HG02571 (cell line): Measurements from ENCODE around the gene MOXD1.
"Not testable (repeated sequence)": the region's sequence is repeated elsewhere in the genome, so short reads cannot be mapped to it uniquely, and the experiment has no call there.

Experiments
- ATAC-seq: cut with Tn5 transposase; IDR thresholded peaks from one replicate; pipeline ENCODE4 v1.9.1; 2021; ENCODE audit warnings: mild to moderate bottlenecking, moderate library complexity; ENCODE audit not compliant: unreplicated experiment

Gene MOXD1

DNA sequence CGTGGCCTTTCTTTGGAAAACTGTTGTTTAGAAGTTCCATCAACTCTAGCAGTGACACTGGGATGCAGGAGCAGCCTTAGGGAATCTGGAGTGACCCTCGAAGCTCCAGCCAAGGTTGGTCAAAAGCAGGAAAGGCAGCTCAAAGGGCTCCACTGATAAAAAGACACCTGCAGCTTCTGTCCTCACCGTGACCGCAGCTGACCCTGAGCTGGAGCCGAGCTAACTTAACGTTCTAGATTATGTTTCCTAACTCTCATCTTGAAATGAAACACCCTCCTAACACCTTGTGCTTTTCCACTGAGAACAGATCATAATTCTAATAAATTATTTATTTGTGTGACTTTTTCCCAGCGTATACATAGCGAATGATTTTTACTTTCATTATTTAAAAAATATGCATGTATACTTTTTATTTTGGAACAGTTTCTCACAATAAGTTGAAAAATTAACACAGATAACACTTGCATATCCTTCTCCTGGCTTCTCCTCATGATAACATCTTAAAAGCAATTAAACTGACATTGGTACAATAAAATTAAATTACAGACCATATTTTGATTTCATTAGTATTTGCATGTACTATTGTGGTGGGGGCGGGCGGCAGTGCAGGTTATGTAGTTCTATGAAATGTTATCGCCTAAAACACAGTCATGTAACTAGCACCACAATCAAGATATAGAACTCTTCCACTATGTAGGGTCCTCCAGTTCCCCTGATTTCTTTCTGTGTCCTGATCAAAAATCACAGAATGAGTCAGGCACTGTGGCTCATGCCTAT, 116.1 kb downstream of the MOXD1 start:
- no peak for ATAC-seq

DNA sequence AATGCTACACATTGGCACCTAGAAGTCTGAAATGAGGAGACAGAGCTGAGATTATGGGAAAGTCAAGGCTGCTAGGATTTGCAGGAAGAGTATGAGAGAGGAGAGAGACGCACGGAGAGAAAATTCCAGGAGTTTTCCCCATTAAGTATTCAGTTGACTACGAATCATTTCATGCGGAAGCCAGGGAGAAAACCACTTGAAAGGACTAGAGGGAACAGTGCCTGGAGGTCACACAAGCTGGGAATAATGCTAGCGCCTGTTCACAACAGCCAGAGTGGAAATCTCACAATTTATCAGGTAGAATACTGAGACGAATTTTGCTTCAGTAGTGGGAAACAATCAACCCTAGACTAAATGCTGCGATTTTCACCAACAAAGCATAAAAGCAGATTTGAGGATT, 118.6 kb downstream of the MOXD1 start:
- no peak for ATAC-seq

GRCh38 chr6:132280436-132280835, 120.8 kb downstream of the MOXD1 start:
- no peak for ATAC-seq

DNA sequence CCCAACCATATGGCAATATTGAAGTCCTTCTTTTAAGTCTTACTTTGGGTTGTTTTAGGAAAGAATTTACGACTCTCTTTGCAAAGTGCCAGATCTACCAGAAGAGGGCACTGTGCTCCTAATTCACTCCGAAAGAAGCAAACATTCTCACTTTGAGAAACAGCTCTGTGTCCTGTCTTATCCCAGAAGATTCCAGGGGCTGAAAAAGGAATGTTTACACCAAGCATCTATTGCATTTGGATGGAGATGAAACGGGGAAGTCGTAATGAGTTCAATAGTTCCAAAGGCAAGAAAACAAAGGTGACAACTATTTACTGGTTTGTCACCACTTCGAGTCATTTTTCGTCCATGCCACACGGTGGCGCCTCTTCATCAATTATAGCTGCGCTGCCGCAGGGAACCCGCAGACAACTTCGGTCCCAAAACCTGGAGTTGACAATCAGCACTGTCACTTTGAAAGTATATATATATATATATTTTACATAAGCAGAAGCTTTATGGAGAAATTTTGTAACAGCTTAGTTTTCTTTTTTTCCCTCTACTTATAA, 121.6 kb downstream of the MOXD1 start:
- ATAC-seq = peak; percentile 95

DNA sequence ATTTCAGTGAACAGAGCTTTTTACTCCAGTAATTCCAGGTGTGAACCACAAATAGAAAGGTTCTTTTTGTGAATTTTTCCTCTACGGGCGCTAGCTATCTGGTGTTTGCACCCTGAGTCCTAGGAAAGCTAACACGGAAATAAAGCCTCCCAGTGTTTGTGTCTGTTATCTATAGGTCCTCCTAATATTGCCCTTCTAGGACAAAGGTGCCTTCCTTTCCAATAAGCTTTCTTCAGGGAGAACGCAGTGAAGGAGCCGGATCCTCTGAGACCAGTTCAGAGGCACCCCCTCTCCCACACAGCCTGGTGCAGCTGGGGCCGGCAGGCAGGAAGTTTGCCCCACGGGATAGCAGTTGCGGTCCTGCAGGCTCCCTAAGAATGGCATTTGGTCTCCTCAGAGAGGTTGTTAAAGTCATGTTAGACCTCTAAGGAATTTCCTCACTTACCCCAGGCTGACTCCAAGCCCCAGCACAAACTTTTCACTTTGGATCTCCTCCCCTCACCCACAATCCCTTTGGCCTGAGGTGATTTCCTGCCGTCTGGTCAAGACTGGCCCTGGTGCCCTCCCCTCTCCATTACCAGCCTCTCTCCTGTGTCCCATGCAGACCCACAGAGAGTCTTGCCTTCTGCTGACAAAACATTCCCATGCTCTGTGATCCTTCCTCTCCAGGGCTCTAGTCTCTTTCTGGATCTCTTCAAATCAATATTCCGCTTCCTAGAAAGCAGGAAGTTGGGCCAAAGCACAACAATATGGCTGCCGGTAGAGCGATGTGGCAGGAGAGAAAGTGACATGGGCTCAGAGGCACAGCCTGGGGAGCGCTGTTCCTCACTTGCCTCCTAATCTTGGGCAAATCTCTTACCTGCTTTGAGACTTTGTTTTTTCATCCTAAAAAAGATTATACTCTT, 126.0 kb downstream of the MOXD1 start:
- ATAC-seq = no peak

- ATAC-seq = no peak
Measured at GRCh38 chr6:132272776-132273175, 128.5 kb downstream of the MOXD1 start.

DNA sequence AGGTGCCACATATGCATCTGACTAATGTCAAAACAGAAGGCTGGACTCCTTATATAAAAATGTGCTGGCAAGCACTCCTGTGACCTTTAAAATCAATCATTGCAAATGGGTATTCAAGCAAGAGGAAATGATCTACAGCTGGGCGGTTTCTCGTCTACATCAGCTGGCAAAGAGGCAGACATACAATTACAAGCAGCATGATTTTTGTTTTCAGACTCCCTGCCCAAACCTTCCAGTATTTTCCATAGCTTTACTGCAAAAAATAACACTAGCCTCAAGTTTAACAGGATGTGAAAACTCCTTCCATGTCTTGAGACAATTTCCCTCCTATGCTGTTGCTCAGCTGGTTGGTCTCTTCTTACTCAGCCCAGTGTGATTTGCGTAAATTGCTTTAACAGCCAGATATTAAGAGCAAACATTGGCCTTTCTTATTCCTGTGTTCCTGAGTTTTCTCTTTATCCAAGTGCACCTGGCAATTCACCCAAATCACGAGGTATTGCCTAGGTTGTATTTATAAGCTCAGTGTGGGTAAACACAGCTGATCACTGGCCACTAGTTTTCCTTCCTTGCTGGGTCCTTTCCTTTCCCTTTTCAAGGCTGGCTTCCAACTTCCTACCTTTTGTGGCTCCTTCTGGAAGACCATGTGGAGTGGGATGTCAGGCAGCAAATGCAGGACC, 130.4 kb downstream of the MOXD1 start:
- ATAC-seq = no peak

DNA sequence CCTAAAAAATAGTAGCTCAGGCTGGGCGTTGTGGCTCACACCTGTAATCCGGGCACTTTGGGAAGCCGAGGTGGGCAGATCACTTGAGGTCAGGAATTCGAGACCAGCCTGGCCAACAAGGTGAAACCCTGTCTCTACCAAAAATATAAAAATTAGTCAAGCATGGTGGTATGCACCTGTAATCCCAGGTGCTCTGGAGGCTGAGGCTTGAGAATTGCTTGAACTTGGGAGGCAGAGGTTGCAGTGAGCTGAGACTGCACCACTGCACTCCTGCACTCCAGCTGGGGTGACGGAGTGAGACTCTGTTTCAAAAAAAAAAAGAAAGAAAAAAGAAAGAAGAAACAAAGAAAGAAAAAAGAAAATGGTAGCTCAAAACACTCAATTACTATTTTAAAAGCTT, 132.6 kb downstream of the MOXD1 start:
- not testable (repeated sequence) for ATAC-seq

DNA sequence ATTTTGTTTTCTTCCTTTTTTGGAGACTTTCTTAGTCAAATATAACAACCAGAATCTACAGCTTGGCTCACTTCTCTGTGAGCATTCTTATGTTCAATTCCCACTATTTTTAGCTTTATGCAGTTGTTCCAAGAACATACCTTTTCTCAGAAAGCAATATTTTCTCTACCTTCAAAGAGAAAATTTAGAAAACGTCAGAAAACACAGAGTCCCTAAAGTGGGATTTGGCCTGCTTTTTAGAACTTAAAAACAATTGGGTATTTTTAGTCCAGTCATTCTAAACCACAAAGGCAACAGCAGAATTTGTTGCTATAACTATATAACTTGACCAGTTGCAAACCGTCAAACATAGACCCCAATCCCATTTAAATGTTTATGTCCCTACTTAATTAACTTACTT, 133.1 kb downstream of the MOXD1 start:
- no peak for ATAC-seq

DNA sequence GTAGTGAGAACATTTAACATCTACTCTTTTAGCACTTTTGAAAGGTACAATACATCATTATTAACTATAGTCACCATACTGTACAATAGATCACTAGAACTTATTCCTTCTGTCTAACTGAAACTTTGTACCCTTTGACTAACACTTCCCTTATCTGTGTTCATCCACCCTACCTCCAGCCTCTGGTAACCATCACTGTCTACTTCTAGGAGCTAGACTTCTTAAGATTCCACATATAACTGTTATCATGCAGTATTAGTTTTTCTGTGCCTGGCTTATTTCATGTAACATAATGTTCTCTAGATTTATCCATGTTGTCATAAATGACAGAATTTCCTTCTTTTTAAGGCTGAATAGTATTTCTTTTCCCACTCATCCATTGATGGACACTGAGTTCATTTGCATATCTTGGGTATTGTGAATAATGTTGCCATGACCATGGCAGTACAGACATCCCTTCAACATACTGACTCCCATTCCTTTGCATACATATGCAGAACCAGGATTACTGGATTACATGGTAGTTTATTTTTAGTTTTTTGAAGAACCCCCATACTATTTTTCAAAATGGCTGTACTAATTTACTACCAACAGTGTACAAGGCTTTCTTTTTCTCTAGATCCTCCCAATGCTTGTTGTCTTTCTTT, 135.7 kb downstream of the MOXD1 start:
- no peak for ATAC-seq

DNA sequence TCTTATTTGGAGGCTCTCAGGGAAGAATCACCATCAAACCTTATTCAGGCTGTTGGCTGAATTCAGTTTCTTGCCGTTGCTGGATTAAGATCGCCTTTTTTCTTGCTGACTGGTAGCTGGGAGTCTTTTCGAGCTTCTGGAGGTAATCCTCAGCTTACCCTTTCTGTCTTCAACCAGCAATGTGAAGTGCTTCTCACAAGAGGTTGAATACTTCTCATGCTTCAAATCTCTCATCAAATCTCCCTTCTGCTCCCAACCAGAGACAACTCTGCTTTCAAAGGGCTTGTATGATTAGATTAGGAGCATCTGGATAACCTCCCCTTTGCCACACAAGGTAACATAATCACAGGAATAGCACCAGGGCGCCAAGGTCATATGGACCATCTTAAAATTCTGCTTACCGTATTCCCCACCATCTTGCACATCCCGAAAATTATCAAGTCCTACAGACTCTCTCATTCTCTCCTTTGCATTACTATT, 137.2 kb downstream of the MOXD1 start:
- ATAC-seq = no peak

DNA sequence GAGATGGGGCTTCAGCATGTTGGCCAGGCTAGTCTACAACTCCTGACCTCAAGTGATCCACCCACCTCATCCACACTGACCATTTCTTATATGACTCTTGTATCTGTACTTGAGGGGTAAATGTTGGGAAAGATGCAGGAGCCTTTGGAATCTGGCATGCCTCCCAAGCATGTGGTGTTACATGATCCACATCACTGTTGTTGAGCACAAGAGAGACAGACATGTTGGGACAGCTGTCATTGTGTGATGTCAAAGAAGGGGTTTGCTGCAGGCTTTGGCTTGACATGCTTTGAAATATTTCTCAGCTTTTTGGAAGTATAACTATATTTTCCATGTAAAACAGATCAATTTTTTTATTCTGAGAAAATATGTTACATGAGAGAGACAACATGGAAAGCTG, 139.9 kb downstream of the MOXD1 start:
- ATAC-seq = no peak

DNA sequence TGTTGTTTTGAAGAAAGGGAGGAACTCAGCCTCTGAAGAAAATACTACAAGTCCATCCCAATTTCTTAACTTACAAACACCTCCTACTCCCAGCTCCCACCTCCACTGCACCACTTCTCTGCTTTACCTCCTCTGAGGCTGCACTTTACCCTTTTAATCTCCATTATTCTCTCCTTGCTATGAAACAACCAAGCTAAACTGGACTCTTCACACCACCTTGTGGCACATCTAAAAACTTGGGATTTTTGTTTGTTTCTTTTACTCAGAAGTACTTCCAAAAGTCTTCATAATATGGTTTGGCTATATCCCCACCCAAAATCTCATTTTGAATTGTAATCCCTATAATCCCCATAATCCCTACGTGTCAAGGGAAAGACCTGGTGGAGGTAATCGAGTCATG, 142.2 kb downstream of the MOXD1 start:
- ATAC-seq = no peak

GRCh38 chr6:132257561-132257960, 143.7 kb downstream of the MOXD1 start:
- no peak for ATAC-seq

DNA sequence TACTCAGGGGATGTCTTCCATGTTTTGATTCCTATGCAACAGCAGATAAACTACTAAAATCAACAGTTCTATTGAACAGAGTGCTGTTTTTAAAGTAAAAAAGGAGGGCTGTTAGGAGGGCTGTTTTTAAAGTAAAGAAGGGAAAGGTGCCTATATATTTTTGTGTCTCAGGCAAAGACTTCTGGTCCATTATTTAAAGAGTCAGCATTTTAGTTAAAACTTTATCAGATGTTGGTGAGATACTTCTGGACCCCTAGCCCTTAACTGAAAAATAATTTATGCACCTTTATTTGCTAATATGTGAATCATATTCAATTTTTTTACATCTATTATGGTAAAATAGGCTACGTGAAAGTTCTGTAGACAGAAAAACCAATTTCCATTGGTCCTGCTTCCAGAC, 144.8 kb downstream of the MOXD1 start:
- no peak for ATAC-seq

- ATAC-seq = no peak
Measured at GRCh38 chr6:132253906-132254305, 147.4 kb downstream of the MOXD1 start.

- ATAC-seq = no peak
Measured at GRCh38 chr6:132253211-132253610, 148.1 kb downstream of the MOXD1 start.

- ATAC-seq = no peak
Measured at GRCh38 chr6:132252113-132252512, 149.2 kb downstream of the MOXD1 start.

GRCh38 chr6:132251711-132252110, 149.6 kb downstream of the MOXD1 start:
- no peak for ATAC-seq

DNA sequence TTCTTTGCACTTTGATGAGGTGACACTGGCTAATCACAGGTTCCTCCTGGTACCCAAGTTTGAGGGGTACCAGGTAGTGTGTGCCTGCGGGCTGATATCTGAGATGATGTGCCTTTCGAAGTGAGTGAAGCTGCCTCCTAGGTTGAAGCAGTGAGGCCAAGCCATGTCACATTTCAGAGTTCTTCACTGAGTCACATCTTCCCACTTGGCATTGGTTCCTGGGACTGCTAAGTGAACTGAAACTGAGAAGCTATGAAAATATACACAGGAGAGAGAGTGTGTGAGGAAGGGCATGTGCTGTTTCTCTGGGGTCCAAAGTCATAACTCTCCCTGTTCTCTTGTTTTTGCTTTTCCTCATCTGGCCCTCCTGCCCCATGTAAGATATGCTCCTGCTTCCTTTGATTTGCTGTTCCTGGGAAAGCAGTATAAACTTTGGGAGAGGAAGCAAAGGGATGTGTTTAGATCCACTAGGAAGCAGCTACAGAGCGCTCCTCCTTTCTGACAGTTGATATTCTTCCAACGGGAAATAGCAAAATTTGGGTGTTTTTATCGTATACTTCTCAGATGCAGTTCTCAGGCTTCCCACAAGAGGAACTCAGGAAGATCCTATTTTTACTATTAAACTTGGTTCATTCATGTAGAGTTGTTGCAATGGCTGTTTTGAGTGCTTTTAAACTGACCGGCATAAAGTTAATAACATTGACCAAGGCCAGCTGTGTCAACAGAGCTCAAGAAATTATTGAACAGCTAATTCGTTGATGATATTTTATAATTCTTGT, 153.7 kb downstream of the MOXD1 start:
- ATAC-seq = no peak
